SU-DHL-6 (cell line): ENCODE results near the gene TCF20.

Experiments used
- H2AFZ ChIP-seq: fragments of 200-600 bp; sonication (generic); 2 replicates; pipeline ENCODE4 v1.6.1; 2014; ENCODE audit warnings: low read depth, mild to moderate bottlenecking, moderate library complexity, mixed read lengths, antibody characterized with exemption, low read length; ENCODE audit not compliant: severe bottlenecking
- H3F3A ChIP-seq: fragments of 200-600 bp; shearing (Covaris generic); 2 replicates; pipeline ENCODE4 v1.6.0; 2016; ENCODE audit warnings: antibody characterized with exemption, mild to moderate bottlenecking; ENCODE audit not compliant: insufficient read depth
- H3K27ac ChIP-seq: fragments of 200-600 bp; sonication (generic); 2 replicates; pipeline ENCODE4 v1.5.1; 2016; ENCODE audit warnings: low read depth, mild to moderate bottlenecking, low read length, moderate library complexity, mixed read lengths
- H3K27me3 ChIP-seq: fragments of 200-600 bp; sonication (generic), shearing (Covaris generic); 2 replicates; pipeline ENCODE4 v1.6.0; 2014; ENCODE audit warnings: mild to moderate bottlenecking, low read length
- H3K36me3 ChIP-seq: fragments of 200-600 bp; sonication (generic); 2 replicates; pipeline ENCODE4 v1.6.1; 2014; ENCODE audit warnings: mild to moderate bottlenecking, low read length, mixed read lengths
- H3K4me2 ChIP-seq: fragments of 300-600, 200-600 bp; shearing (Covaris generic), sonication (generic); 2 replicates; pipeline ENCODE4 v1.6.0; 2014; ENCODE audit warnings: low read length, low read depth, mild to moderate bottlenecking; ENCODE audit not compliant: poor library complexity, severe bottlenecking
- H3K4me3 ChIP-seq: fragments of 200-600 bp; sonication (generic); 2 replicates; pipeline ENCODE4 v1.5.1; 2014; ENCODE audit warnings: antibody characterized with exemption, low read length, mild to moderate bottlenecking, mixed read lengths; ENCODE audit not compliant: insufficient read depth, poor library complexity, severe bottlenecking
- H3K79me2 ChIP-seq: fragments of 200-600 bp; sonication (generic); 2 replicates; pipeline ENCODE4 v1.6.1; 2014; ENCODE audit warnings: mild to moderate bottlenecking, low read length, moderate library complexity; ENCODE audit not compliant: insufficient read depth
- H3K9ac ChIP-seq: fragments of 200-600 bp; sonication (generic); 2 replicates; pipeline ENCODE4 v1.7.0; 2014; ENCODE audit warnings: mild to moderate bottlenecking, low read length
- H3K9me2 ChIP-seq: fragments of 200-600 bp; sonication (generic); replicated peaks from 2 replicates; pipeline ENCODE4 v1.6.1; 2014; ENCODE audit warnings: low read length; ENCODE audit not compliant: insufficient read depth
- H3K9me3 ChIP-seq: fragments of 200-600 bp; sonication (generic); 2 replicates; pipeline ENCODE4 v1.6.1; 2014; ENCODE audit warnings: low read length, mixed read lengths; ENCODE audit not compliant: insufficient read depth
- H4K20me1 ChIP-seq: fragments of 200-600 bp; sonication (generic); 2 replicates; pipeline ENCODE4 v1.6.1; 2014; ENCODE audit warnings: low read depth, mild to moderate bottlenecking, antibody characterized with exemption, low read length, moderate library complexity, mixed read lengths
- CTCF ChIP-seq: fragments of 200-600 bp; sonication (generic); IDR thresholded peaks from one replicate; pipeline ENCODE4 v1.5.1; 2017; ENCODE audit warnings: antibody characterized with exemption, mild to moderate bottlenecking, low read length, moderate library complexity; ENCODE audit not compliant: insufficient read depth, poor library complexity, severe bottlenecking
- EZH2phosphoT487 ChIP-seq: fragments of 200-600 bp; sonication (generic), shearing (Covaris generic); conservative IDR thresholded peaks from 2 replicates; pipeline ENCODE4 v1.6.1; 2018; ENCODE audit warnings: mild to moderate bottlenecking, antibody characterized with exemption, low read length, moderate library complexity, mixed read lengths

The TCF20 gene

GRCh38 chr22:42231929-42232328 is 38.5 kb downstream of the TCF20 start:
- TF ChIP-seq EZH2phosphoT487 = no peak
- no peak for TF ChIP-seq CTCF
- no peak overlapping the region for H3K4me2 ChIP-seq
- no peak overlapping the region for H3K4me3 ChIP-seq
- no peaks in the 10 kb centered on the region for H3K9me2 ChIP-seq
- H3K79me2 ChIP-seq = peaks cover 95% of the 10 kb centered on the region
- H2AFZ ChIP-seq = no peak overlapping the region
- H3K9me3 ChIP-seq = no peaks in the 10 kb centered on the region
- no peaks in the 10 kb centered on the region for H3F3A ChIP-seq
- no peaks in the 10 kb centered on the region for H3K27me3 ChIP-seq
- 0 out of 2 replicates have a peak, but pooled peaks cover 4% of the 10 kb centered on the region for H4K20me1 ChIP-seq
- H3K36me3 ChIP-seq = no peaks in the 10 kb centered on the region
- H3K27ac ChIP-seq = no peak overlapping the region
- no peak overlapping the region for H3K9ac ChIP-seq

GRCh38 chr22:42229455-42230149 is 40.9 kb downstream of the TCF20 start:
- H3K27ac ChIP-seq = no peak overlapping the region

GRCh38 chr22:42228483-42228882 is 42.0 kb downstream of the TCF20 start:
- Histone ChIP-seq H3K79me2 (peaks cover 92% of the 10 kb centered on the region), H3F3A (no peaks in the 10 kb centered on the region), H4K20me1 (peaks cover 2% of the 10 kb centered on the region; the same call in 1 of the 2 replicates)

More at GRCh38 chr22:42229455-42230149, 40.9 kb downstream of the TCF20 start:
- H3K4me2 ChIP-seq = no peak overlapping the region
- H3K79me2 ChIP-seq = peaks cover 92% of the 10 kb centered on the region
- H3K9me3 ChIP-seq = no peaks in the 10 kb centered on the region
- no peak overlapping the region for H3K9ac ChIP-seq
- TF ChIP-seq CTCF (no peak), EZH2phosphoT487 (no peak)
- 0 out of 2 replicates have a peak, but pooled peaks cover 4% of the 10 kb centered on the region for H4K20me1 ChIP-seq
- H3K4me3 ChIP-seq = no peak overlapping the region
- H3K36me3 ChIP-seq = no peaks in the 10 kb centered on the region
- no peaks in the 10 kb centered on the region for H3K9me2 ChIP-seq
- H3K27me3 ChIP-seq = no peaks in the 10 kb centered on the region
- H3F3A ChIP-seq = no peaks in the 10 kb centered on the region
- H2AFZ ChIP-seq = no peak overlapping the region

More at GRCh38 chr22:42228483-42228882, 42.0 kb downstream of the TCF20 start:
- H3K27me3 ChIP-seq = no peaks in the 10 kb centered on the region
- H3K27ac ChIP-seq = no peak overlapping the region
- H3K4me2 ChIP-seq = no peak overlapping the region
- H3K9me3 ChIP-seq = no peaks in the 10 kb centered on the region
- H3K9me2 ChIP-seq = no peaks in the 10 kb centered on the region
- H3K4me3 ChIP-seq = no peak overlapping the region
- H3K9ac ChIP-seq = no peak overlapping the region
- no peaks in the 10 kb centered on the region for H3K36me3 ChIP-seq
- TF ChIP-seq CTCF (no peak), EZH2phosphoT487 (no peak)
- H2AFZ ChIP-seq = no peak overlapping the region
